ENCODE measurements around the gene KCNH3. TPM values are rescaled to one million over a fixed set of nuclear protein-coding genes. Genes with fewer than 3 reads are reported as not detected.

KCNH3 gene
- polyA plus RNA-seq, 1 donor (not counting 4 experiments of a cell fraction or from before 2014, with no cell fraction given), result 0.08 TPM

DNA sequence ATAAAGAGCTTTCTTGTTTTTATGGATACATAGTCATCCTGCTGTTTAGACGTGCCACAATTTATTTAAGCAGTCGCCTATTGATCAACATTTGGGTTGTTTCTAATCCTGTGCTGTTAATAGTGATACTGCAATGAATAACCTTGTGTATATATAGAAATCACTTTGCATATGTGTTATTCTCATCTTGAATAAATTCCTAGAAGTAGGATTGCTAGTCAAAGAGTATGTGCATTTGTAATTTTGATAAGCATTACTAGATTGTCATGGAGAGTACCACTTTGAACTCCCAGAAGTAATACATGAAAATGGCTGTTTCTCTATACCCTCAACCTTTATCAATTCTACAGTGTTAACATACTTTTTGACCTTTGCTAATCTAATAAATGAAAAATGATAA is 44.9 kb upstream of the KCNH3 start:
- no peaks in the 10 kb centered on the region for H3K79me2 ChIP-seq (ENCODE audit: control insufficient read depth, insufficient read depth, low read length)
- peaks cover 37% of the 10 kb centered on the region for H3K4me1 ChIP-seq (ENCODE audit: control insufficient read depth, extremely low read depth, insufficient read depth, low read length)
- no peak overlapping the region for H3K9ac ChIP-seq (ENCODE audit: control insufficient read depth, extremely low read depth, insufficient read depth, low read length)
- no peak overlapping the region for H3K27ac ChIP-seq (ENCODE audit: control insufficient read depth, insufficient read depth, low read length)
- no peaks in the 10 kb centered on the region for H3K9me3 ChIP-seq (ENCODE audit: control insufficient read depth, low read depth, low read length)
- H3K36me3 ChIP-seq (ENCODE audit: control insufficient read depth in 2 of 2, extremely low read depth in 1 of 2, insufficient read depth in 2 of 2, low read length in 2 of 2), result peaks cover 4 to 6% of the 10 kb centered on the region in 2 experiments
- H3K9me1 ChIP-seq (ENCODE audit: control insufficient read depth, extremely low read depth, insufficient read depth, low read length), result no peaks in the 10 kb centered on the region
- no peak overlapping the region for H3K4me2 ChIP-seq (ENCODE audit: control insufficient read depth, extremely low read depth, insufficient read depth, low read depth, low read length)
- no peak for TF ChIP-seq EZH2 (IDR thresholded peaks at IDR 0.05; ENCODE audit: low read length)
- TF ChIP-seq, protein P1, sequence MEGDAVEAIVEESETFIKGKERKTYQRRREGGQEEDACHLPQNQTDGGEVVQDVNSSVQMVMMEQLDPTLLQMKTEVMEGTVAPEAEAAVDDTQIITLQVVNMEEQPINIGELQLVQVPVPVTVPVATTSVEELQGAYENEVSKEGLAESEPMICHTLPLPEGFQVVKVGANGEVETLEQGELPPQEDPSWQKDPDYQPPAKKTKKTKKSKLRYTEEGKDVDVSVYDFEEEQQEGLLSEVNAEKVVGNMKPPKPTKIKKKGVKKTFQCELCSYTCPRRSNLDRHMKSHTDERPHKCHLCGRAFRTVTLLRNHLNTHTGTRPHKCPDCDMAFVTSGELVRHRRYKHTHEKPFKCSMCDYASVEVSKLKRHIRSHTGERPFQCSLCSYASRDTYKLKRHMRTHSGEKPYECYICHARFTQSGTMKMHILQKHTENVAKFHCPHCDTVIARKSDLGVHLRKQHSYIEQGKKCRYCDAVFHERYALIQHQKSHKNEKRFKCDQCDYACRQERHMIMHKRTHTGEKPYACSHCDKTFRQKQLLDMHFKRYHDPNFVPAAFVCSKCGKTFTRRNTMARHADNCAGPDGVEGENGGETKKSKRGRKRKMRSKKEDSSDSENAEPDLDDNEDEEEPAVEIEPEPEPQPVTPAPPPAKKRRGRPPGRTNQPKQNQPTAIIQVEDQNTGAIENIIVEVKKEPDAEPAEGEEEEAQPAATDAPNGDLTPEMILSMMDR (optimal IDR thresholded peaks at IDR 0.05 in 1 of 3, IDR thresholded peaks at IDR 0.05 in 1 of 3, conservative IDR thresholded peaks at IDR 0.05 in 1 of 3; ENCODE audit: extremely low read depth in 1 of 3, insufficient read depth in 2 of 3, low read length in 3 of 3), result no peak
- DNase-seq (ENCODE audit: low read depth, low spot score) (no peak), FAIRE-seq (no peak)
- dilution Hi-C loops (cut with MboI; ENCODE audit: extremely low pct_ligation_motif_present, low sequenced_read_pairs), result no loop called here
- H2AFZ ChIP-seq (ENCODE audit: control insufficient read depth, low read length), result no peak overlapping the region
- no peaks in the 10 kb centered on the region for H4K20me1 ChIP-seq (ENCODE audit: control insufficient read depth, extremely low read depth, insufficient read depth, low read length)
- no peaks in the 10 kb centered on the region for H3K27me3 ChIP-seq (ENCODE audit: control insufficient read depth, extremely low read depth, insufficient read depth, low read length)
- no peak overlapping the region for H3K4me3 ChIP-seq (ENCODE audit: control insufficient read depth in 2 of 3, extremely low read depth in 1 of 3, insufficient read depth in 2 of 3, low read depth in 1 of 3, low read length in 3 of 3)

DNA sequence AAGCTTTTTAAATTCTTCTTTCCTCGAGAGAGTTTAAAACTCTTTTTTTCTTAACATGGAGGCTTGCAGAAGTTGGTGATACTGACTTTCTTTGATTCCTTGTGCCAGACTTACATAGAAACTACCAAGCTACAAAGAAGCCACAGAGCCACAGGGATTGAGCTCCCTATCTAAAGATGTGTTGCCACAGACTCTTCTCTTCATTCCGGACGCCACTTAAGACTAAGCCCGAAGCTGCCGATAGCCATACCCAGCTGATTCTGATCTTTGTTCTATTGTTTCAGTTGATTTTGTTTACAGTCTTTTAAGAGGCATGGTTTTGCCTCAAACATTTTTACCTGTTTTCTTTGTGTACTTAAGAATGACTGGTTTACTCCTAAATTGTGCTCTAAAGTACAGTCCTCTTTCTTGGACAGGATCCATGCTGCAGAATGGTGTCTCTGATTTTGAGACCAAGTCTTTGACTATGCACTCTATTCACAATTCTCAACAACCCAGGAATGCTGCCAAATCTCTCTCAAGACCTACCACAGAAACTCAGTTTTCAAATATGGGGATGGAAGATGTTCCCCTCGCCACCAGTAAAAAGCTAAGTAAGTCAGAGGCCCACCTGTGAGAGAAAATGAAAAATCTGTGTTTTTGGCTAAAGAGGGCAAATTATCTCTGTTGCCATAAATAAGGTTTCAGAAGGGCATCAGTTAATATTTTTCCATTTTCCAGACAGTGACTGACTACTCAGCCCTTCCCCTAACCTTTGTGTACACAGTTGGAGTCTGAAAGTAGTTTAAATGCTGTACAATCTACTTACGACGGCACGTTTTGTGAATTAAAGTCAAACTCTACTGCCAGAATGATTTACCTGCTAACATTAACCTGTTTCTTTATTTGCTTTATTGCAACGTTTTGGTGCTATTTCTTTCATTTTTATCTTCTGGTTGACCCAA is 42.1 kb upstream of the KCNH3 start:
- dilution Hi-C loops (cut with MboI; ENCODE audit: extremely low pct_ligation_motif_present, low sequenced_read_pairs), result no loop called here
- H3K79me2 ChIP-seq (ENCODE audit: control insufficient read depth, insufficient read depth, low read length), result no peaks in the 10 kb centered on the region
- no peak overlapping the region for H3K4me2 ChIP-seq (ENCODE audit: control insufficient read depth, extremely low read depth, insufficient read depth, low read depth, low read length)
- no peak for TF ChIP-seq EZH2 (IDR thresholded peaks at IDR 0.05; ENCODE audit: low read length)
- TF ChIP-seq, protein P1 (optimal IDR thresholded peaks at IDR 0.05 in 1 of 3, IDR thresholded peaks at IDR 0.05 in 1 of 3, conservative IDR thresholded peaks at IDR 0.05 in 1 of 3; ENCODE audit: extremely low read depth in 1 of 3, insufficient read depth in 2 of 3, low read length in 3 of 3), result no peak
- no peak overlapping the region for H3K27ac ChIP-seq (ENCODE audit: control insufficient read depth, insufficient read depth, low read length)
- no peak overlapping the region for H3K4me3 ChIP-seq (ENCODE audit: control insufficient read depth in 2 of 3, extremely low read depth in 1 of 3, insufficient read depth in 2 of 3, low read depth in 1 of 3, low read length in 3 of 3)
- peaks cover 4 to 9% of the 10 kb centered on the region in 2 experiments for H3K36me3 ChIP-seq (ENCODE audit: control insufficient read depth in 2 of 2, extremely low read depth in 1 of 2, insufficient read depth in 2 of 2, low read length in 2 of 2)
- no peaks in the 10 kb centered on the region for H3K27me3 ChIP-seq (ENCODE audit: control insufficient read depth, extremely low read depth, insufficient read depth, low read length)
- H3K9me1 ChIP-seq (ENCODE audit: control insufficient read depth, extremely low read depth, insufficient read depth, low read length), result no peaks in the 10 kb centered on the region
- no peak overlapping the region for H3K9ac ChIP-seq (ENCODE audit: control insufficient read depth, extremely low read depth, insufficient read depth, low read length)
- H3K4me1 ChIP-seq (ENCODE audit: control insufficient read depth, extremely low read depth, insufficient read depth, low read length), result peaks cover 9% of the 10 kb centered on the region
- no peak for FAIRE-seq
- no peaks in the 10 kb centered on the region for H3K9me3 ChIP-seq (ENCODE audit: control insufficient read depth, low read depth, low read length)
- H2AFZ ChIP-seq (ENCODE audit: control insufficient read depth, low read length), result no peak overlapping the region
- no peak for DNase-seq (ENCODE audit: low read depth, low spot score)
- H4K20me1 ChIP-seq (ENCODE audit: control insufficient read depth, extremely low read depth, insufficient read depth, low read length), result no peaks in the 10 kb centered on the region
